ENCODE measurements around the gene RPL39L. TPM values are rescaled to one million over a fixed set of nuclear protein-coding genes. Genes with fewer than 3 reads are reported as not detected.
A peak's percentile ranks its signal among the peaks of the same experiment; 100 is the strongest.

The RPL39L gene
- total RNA-seq, 1 donor from 2014 or later = 19.3 TPM

DNA sequence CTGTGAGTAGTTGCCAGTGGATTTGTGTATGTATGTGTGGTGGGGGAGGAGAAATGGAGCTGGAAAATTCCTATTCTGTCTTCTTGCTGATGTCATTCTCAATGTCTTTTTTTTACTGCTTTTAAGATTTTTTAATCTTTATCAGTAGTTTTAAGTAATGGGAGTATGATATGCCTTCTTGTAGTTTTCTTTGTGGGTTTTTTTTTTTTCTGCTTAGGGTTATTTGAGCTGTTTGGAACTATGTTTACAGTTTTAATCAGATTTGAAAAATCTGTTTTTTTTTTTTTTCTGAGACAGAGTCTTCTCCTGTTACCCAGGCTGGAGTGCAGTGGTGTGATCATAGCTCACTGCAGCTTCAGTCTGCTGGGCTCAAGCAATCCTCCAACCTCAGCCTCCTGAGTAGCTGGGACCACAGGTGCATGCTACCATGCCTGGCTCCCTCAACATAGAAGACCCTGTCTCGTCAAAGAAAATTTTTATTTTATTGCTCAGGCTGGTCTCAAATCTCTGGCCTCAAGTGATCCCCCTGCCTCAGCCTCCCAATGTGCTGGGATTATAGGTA is 37.1 kb downstream of the RPL39L start:
- DNase-seq (ENCODE audit: extremely low read depth, low read depth, low spot score) = no peak

DNA sequence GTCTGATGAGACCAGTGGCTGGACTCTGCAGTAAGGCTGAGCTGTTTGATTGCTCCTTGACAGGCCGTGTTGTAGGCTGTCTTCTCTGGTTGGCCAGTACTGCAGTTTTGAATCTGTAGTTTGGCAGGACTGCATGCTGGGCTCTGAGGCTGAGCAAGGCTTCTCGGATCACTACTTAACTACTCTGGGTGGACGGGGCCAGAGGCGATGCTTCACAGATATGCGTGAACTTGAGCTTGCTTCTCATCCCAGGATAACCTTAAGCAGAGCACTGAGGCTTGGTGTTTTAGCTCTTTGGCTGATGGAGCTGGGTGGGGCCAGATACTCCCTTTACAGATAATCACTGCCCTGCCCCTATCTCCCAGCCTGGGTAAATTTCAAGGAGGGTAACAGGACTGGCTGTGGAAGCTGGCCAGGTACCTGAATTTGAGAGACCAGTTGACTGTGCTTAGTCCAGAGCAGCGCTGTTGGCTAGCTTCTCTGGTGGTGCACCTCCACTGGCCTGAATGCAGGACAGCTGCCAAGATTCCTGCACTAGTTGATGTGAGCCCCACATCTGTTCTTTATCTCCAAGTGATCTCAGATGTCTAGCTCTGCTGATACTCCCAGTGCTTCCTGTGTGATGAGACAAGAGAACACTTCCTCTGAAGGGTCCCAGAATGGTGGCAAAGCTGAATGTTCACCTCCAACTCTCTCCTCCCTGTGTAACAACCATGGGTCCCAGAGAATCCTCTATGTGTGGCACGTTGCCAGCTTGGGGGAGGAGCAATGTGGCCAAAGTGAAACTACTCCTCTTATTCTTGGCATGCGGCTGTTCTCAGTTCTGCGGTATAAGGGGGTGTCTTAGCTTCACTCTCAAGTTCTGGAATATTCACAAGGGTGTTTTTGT is 37.9 kb downstream of the RPL39L start:
- DNase-seq (ENCODE audit: extremely low read depth, low read depth, low spot score) = peak; percentile 47

DNA sequence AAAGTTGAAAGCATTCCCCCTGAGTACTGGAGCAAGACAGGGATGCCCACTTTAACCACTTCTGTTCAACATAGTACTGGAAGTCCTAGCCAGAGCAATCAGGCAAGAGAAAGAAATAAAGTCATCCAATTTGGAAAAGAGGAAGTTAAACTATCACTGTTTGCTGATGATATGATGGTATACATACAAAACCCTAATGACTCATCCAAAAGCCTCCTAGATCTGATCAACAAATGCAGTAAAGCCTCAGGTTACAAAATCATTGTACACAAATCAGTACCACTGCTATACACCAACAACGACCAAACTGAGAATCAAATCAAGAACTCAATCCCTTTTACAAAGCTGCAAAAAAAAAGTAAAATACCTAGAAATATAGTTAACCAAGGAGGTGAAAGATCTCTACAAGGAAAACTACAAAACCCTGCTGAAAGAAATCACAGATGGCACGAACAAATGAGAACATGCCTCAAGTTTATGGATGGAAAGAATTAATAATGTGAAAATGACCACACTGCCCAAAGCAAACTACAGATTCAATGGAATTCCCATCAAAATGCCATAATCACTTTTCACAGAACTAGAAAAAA is 40.3 kb downstream of the RPL39L start:
- DNase-seq (ENCODE audit: extremely low read depth, low read depth, low spot score) = no peak

DNA sequence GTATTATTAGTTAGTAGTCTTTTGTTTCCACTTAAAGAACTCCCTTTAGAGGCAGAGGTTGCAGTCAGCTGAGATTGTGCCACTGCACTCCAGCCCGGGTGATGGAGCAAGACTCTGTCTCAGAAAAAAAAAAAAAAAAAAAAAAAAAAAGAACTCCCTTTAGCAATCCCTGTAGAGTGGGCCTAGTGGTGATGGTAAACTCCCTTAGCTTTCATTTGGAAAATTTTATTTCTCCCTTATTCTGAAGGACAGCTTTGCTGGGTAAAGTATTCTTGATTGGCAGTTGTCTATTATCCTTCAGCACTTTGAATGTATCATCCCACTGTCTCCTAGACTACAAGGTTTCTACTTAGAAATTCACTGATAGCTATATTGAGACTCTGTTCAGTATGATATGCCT is 46.0 kb downstream of the RPL39L start:
- DNase-seq (ENCODE audit: extremely low read depth, low read depth, low spot score) = no peak

- no peak for DNase-seq (ENCODE audit: extremely low read depth, low read depth, low spot score)
Observed at GRCh38 chr3:187088701-187089100, 50.6 kb downstream of the RPL39L start.

- no peak for DNase-seq (ENCODE audit: extremely low read depth, low read depth, low spot score)
Observed at GRCh38 chr3:187086831-187087230, 52.5 kb downstream of the RPL39L start.

- DNase-seq (ENCODE audit: extremely low read depth, low read depth, low spot score) = no peak
Observed at GRCh38 chr3:187085933-187086332, 53.4 kb downstream of the RPL39L start.

- DNase-seq (ENCODE audit: extremely low read depth, low read depth, low spot score) = no peak
Observed at GRCh38 chr3:187085021-187085666, 54.2 kb downstream of the RPL39L start.

DNA sequence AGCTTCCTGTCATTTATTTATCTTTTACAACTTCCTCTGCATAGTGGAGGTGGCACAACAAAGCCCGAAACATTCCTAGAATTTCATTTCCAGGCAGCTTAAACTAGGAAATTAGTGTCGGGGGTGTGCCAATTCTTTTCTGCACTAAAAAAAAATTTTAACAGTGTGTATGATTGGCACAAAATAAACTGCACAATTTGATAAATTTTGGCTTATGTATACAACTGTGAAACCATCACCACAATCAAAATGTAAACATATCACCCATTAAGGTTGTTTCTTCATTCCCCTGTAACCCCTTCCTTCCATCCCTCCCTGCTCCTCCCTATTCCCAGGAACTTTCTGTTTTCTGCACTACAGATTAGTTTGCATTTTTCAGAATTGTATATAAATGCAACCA is 54.7 kb downstream of the RPL39L start:
- DNase-seq (ENCODE audit: extremely low read depth, low read depth, low spot score) = no peak

GRCh38 chr3:187084126-187084525 is 55.2 kb downstream of the RPL39L start:
- DNase-seq (ENCODE audit: extremely low read depth, low read depth, low spot score) = no peak

DNA sequence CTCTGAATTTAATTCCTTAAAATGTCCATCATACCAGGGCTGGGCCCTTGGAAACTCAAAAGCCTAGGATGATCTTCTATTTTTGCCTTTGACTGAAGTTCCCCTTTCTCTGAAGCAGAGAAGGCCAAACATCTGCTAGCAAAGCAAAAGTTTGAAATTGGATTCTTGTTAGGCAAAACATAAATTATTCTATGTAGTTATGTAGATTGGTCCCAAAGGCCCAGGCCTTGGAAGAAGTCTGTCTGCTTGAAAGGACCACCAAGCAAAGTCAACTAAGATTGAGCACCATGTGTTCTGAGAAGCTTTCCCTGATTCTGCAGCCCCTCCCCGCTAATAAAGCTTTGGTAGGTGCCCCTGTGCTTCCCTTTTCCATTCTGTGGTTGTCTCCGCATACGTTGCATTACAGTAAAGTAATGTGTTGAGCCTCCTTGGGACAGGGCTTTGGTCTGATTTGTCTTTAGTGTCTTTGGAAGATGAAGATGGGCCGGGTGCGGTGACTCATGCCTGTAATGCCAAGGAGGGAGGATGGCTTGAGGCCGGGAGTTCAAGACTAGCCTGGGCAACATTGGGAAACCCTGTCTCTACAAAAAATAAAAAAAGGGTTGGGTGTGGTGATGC is 56.4 kb downstream of the RPL39L start:
- no peak for DNase-seq (ENCODE audit: extremely low read depth, low read depth, low spot score)

DNA sequence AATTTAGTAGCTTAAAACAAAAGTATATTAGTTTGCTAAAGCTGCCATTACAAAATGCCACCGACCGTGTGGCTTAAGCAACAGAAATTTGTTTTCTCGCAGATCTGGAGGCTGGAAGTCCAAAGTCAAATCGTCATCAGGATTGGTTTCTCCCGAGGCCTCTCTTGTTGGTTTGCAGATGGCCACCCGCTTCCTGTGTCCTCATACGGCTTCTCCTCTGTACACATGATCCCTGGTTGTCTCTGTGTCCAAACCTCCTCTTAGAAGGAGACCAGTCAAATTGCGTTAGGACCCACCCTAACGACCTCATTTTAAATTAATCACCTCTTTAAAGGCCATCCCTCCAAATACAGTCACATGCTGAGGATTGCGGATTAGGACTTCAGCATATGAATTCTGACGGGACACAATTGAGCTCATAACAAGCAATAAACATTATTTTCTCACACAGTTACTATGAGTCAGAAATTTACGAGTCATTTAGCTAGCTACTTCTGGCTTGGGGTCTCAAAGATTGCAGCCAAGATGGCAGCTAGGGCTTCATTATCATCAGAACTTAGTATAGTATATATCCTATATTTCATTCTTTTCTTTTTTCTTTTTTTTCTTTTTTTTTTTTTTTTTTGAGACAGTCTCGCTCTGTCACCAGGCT is 58.4 kb downstream of the RPL39L start:
- no peak for DNase-seq (ENCODE audit: extremely low read depth, low read depth, low spot score)

- no peak for DNase-seq (ENCODE audit: extremely low read depth, low read depth, low spot score)
Observed at GRCh38 chr3:187079090-187080022, 59.9 kb downstream of the RPL39L start.

GRCh38 chr3:187077537-187077936 is 61.8 kb downstream of the RPL39L start:
- DNase-seq (ENCODE audit: extremely low read depth, low read depth, low spot score) = no peak

- no peak for DNase-seq (ENCODE audit: extremely low read depth, low read depth, low spot score)
Observed at GRCh38 chr3:187077085-187077484, 62.2 kb downstream of the RPL39L start.

- no peak for DNase-seq (ENCODE audit: extremely low read depth, low read depth, low spot score)
Observed at GRCh38 chr3:187076297-187076696, 63.0 kb downstream of the RPL39L start.

DNA sequence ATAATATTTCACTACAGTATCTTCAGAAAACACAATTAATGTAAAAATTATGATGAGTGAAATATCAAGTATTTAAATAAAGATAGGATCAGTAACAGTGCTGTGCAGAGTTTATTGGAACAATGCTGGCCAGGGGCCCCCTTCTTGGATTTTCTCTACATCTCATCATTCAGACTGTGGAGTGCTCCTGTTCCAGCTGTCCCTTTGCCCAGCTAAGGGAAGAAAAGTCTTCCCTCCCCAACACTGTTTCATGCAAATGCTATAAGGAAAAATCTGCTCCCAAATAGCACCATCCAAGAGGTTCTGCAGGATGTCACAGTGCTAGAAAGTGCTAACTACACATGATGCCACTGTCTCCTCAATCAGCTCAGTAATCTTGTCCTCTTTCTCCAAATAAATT is 64.5 kb downstream of the RPL39L start:
- no peak for DNase-seq (ENCODE audit: extremely low read depth, low read depth, low spot score)

DNA sequence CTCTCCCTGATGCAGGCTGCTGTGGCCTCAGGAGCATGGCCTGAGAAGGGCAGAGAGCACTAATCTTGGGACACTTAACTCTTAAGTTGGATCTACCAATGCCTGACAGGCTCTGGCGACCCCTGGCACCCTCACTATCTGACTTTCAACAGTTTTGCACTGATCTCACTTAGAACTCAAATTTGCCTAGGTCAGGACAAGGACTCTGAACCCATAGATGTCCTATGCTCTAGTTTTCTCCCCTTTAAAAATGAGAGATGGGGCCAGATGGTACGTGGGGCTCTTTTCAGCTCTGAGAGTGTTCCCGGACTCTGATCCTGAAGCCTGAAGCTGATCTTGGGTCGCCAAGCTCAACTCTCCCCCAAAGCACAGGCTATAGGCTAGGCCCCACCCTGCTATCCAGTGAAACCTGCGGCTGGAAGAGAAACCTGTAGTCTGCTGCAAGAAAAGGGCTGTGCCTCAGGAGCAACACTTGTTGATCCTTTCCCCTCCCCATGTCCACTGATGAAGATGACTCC is 65.7 kb downstream of the RPL39L start:
- DNase-seq (ENCODE audit: extremely low read depth, low read depth, low spot score) = no peak

DNA sequence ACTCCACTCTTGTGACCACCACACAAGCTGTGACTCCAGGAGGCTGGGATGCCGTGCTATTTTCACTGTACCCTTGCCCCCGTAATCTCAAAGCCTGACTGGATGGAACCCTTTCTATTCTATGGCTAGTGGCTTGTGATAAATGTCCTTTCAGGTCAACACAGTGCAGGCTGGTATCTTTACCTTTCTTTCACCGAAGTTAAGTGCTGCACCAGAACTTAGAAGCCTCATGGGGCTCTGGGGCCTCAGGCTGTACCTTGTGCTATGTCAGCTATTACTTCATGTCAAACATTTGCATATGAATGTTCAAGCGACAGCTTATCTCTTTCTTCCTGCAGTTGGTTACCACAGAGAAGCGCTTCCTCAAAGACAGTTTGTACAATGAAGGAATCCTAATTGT is 66.8 kb downstream of the RPL39L start:
- DNase-seq (ENCODE audit: extremely low read depth, low read depth, low spot score) = no peak

All from glomerular endothelial cell (primary cell).